Measurements from ENCODE around the gene NELL1.

Gene NELL1

DNA sequence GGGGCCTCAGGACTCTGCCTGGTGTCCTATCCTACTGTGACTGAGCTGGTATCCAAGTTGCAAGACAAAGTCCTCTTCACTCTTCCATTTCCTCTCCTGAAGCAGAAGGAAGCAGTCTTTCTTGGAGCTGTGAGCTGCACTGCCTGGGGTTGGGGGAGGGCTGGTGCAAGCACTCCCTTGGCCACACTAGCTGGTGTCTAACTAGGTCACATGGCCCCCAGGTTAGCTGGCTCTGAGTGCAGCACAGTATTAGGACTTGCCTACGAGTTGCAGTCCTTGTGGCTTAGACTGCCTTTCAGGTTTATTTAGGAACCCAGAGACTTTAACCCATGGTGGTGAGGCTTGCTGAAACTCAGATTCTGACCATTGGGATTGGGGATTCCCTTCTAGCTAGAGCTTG is 138.9 kb downstream of the NELL1 start:
- Histone ChIP-seq H3K36me3 (ENCODE audit: control insufficient read depth in 1 of 2, insufficient read depth in 2 of 2, low read length in 2 of 2) (no peaks in the 10 kb centered on the region), H3K14ac (ENCODE audit: low read length) (no peak overlapping the region)
- no CpG with 5 or more reads among the region's 1 CpG for WGBS (ENCODE audit: extremely low coverage, insufficient coverage, insufficient read length)

DNA sequence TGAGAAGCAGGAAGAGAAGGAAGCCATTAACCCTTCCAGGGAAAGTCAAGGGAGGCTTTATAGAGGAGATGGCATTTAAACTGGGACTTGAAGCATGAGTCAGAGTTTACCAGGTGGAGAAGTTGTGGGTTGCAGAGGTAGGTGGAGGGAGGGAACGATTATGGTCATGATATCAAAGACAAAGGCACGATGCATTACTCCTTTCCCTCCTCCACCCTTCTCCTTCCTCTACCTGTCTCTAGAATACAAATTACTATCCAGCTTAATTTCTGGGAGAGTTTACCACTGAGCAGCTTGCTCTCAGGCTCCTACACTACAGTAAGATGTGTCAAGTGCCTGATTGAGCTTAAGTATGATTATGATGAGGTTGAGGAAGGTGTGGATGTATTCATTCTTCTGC is 151.7 kb downstream of the NELL1 start:
- Histone ChIP-seq H3K36me3 (ENCODE audit: control insufficient read depth in 1 of 2, insufficient read depth in 2 of 2, low read length in 2 of 2) (no peaks in the 10 kb centered on the region), H4K91ac (ENCODE audit: low read depth, low read length) (no peak overlapping the region), H3K4me1 (ENCODE audit: control insufficient read depth in 1 of 2, insufficient read depth in 2 of 2, low read length in 2 of 2) (no peaks in the 10 kb centered on the region), H4K8ac (ENCODE audit: low read depth, low read length) (no peak overlapping the region), H3K79me2 (ENCODE audit: control insufficient read depth, insufficient read depth, low read length, poor library complexity) (no peaks in the 10 kb centered on the region), H3K4ac (ENCODE audit: low read depth, low read length) (no peak overlapping the region), H2BK120ac (ENCODE audit: insufficient read depth, low read length, poor library complexity) (no peak overlapping the region), H3K4me2 (ENCODE audit: low read length) (no peak overlapping the region), H2AFZ (ENCODE audit: insufficient read depth, low read length, poor library complexity) (no peak overlapping the region), H3K23ac (ENCODE audit: low read length) (no peak overlapping the region), H3K18ac (ENCODE audit: low read length) (no peak overlapping the region), H3K4me3 (ENCODE audit: low read depth, low read length) (no peak overlapping the region), H2AK5ac (ENCODE audit: low read length) (no peak overlapping the region), H2BK12ac (ENCODE audit: low read length) (no peak overlapping the region), H3K79me1 (ENCODE audit: low read length) (no peaks in the 10 kb centered on the region), H3K27ac (ENCODE audit: low read depth, low read length) (no peak overlapping the region), H4K12ac (ENCODE audit: low read depth, low read length) (no peak overlapping the region), H3K14ac (ENCODE audit: low read length) (no peak overlapping the region), H3K9me3 (ENCODE audit: insufficient read depth, low read depth, low read length) (no peaks in the 10 kb centered on the region), H2BK5ac (ENCODE audit: low read depth, low read length, poor library complexity) (no peak overlapping the region), H3K9ac (ENCODE audit: low read length) (no peak overlapping the region), H3K27me3 (ENCODE audit: insufficient read depth, low read length) (no peaks in the 10 kb centered on the region)
- WGBS (ENCODE audit: extremely low coverage, insufficient coverage, insufficient read length), result no CpG with 5 or more reads among the region's 2 CpGs
- DNase-seq, result no peak

More for the DNA sequence above, 138.9 kb downstream of the NELL1 start:
- Histone ChIP-seq H3K4ac (ENCODE audit: low read depth, low read length) (no peak overlapping the region), H4K12ac (ENCODE audit: low read depth, low read length) (no peak overlapping the region), H3K4me2 (ENCODE audit: low read length) (no peak overlapping the region), H2BK5ac (ENCODE audit: low read depth, low read length, poor library complexity) (no peak overlapping the region), H3K23ac (ENCODE audit: low read length) (no peak overlapping the region), H3K4me1 (ENCODE audit: control insufficient read depth in 1 of 2, insufficient read depth in 2 of 2, low read length in 2 of 2) (no peaks in the 10 kb centered on the region), H3K9ac (ENCODE audit: low read length) (no peak overlapping the region), H3K9me3 (ENCODE audit: insufficient read depth, low read depth, low read length) (no peaks in the 10 kb centered on the region), H3K27me3 (ENCODE audit: insufficient read depth, low read length) (no peaks in the 10 kb centered on the region), H2AK5ac (ENCODE audit: low read length) (no peak overlapping the region), H3K79me2 (ENCODE audit: control insufficient read depth, insufficient read depth, low read length, poor library complexity) (no peaks in the 10 kb centered on the region), H4K91ac (ENCODE audit: low read depth, low read length) (no peak overlapping the region), H2BK120ac (ENCODE audit: insufficient read depth, low read length, poor library complexity) (no peak overlapping the region), H2AFZ (ENCODE audit: insufficient read depth, low read length, poor library complexity) (no peak overlapping the region), H3K4me3 (ENCODE audit: low read depth, low read length) (no peak overlapping the region), H2BK12ac (ENCODE audit: low read length) (no peak overlapping the region), H4K8ac (ENCODE audit: low read depth, low read length) (no peak overlapping the region), H3K27ac (ENCODE audit: low read depth, low read length) (no peak overlapping the region), H3K18ac (ENCODE audit: low read length) (no peak overlapping the region), H3K79me1 (ENCODE audit: low read length) (no peaks in the 10 kb centered on the region)
- no peak for DNase-seq

DNA sequence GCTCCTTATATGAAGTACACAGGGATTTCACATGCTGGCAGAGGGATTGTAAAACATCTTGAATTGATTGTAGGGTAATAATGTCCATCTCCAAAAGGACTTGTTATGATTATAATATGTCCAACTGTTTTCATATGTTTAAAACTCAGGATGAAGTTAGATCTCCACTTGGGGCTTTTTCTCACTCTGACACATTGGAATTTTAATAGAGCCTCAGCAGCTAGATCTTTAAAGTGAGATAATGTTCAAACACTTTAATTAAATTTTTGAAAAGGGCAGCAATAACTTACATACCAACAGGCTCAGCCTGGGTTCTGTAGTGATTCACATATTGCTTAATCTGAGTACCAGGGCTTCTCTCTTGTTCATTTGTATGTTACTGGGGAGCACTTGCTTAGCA is 152.1 kb downstream of the NELL1 start:
- no peak overlapping the region for H3K23ac ChIP-seq (ENCODE audit: low read length)
- no peak overlapping the region for H2AK5ac ChIP-seq (ENCODE audit: low read length)
- H3K4me2 ChIP-seq (ENCODE audit: low read length), result no peak overlapping the region
- no peak overlapping the region for H4K8ac ChIP-seq (ENCODE audit: low read depth, low read length)
- H4K12ac ChIP-seq (ENCODE audit: low read depth, low read length), result no peak overlapping the region
- H2AFZ ChIP-seq (ENCODE audit: insufficient read depth, low read length, poor library complexity), result no peak overlapping the region
- H3K4me1 ChIP-seq (ENCODE audit: control insufficient read depth in 1 of 2, insufficient read depth in 2 of 2, low read length in 2 of 2), result no peaks in the 10 kb centered on the region
- no peak overlapping the region for H3K4ac ChIP-seq (ENCODE audit: low read depth, low read length)
- no peaks in the 10 kb centered on the region for H3K27me3 ChIP-seq (ENCODE audit: insufficient read depth, low read length)
- no peak overlapping the region for H3K4me3 ChIP-seq (ENCODE audit: low read depth, low read length)
- H3K79me2 ChIP-seq (ENCODE audit: control insufficient read depth, insufficient read depth, low read length, poor library complexity), result no peaks in the 10 kb centered on the region
- no peak for DNase-seq
- no peak overlapping the region for H2BK5ac ChIP-seq (ENCODE audit: low read depth, low read length, poor library complexity)
- no peaks in the 10 kb centered on the region for H3K9me3 ChIP-seq (ENCODE audit: insufficient read depth, low read depth, low read length)
- H3K14ac ChIP-seq (ENCODE audit: low read length), result no peak overlapping the region
- no peak overlapping the region for H3K18ac ChIP-seq (ENCODE audit: low read length)
- no peak overlapping the region for H4K91ac ChIP-seq (ENCODE audit: low read depth, low read length)
- H3K79me1 ChIP-seq (ENCODE audit: low read length), result no peaks in the 10 kb centered on the region
- no peak overlapping the region for H3K27ac ChIP-seq (ENCODE audit: low read depth, low read length)
- H2BK120ac ChIP-seq (ENCODE audit: insufficient read depth, low read length, poor library complexity), result no peak overlapping the region
- H3K9ac ChIP-seq (ENCODE audit: low read length), result no peak overlapping the region
- no peak overlapping the region for H2BK12ac ChIP-seq (ENCODE audit: low read length)
- no peaks in the 10 kb centered on the region for H3K36me3 ChIP-seq (ENCODE audit: control insufficient read depth in 1 of 2, insufficient read depth in 2 of 2, low read length in 2 of 2)

DNA sequence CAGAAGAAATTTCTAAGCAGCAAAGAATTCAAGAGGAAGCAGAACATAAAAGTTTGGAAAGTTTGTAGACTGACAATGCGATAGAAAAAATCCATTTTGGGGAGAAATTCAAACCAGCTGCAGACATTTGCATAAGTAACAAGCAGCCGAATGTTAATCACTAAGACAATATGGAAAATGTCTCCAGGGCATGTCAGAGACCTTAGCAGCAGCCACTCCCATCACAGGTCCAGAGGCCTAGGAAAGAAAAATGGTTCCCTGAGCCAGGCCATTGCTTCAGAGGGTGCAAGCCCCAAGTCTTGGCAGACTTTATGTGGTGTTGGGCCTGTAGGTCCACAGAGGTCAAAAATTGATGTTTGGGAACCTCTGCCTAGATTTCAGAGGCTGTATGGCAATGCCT is 155.4 kb downstream of the NELL1 start:
- H2BK120ac ChIP-seq (ENCODE audit: insufficient read depth, low read length, poor library complexity), result no peak overlapping the region
- H3K14ac ChIP-seq (ENCODE audit: low read length), result no peak overlapping the region
- no peaks in the 10 kb centered on the region for H3K36me3 ChIP-seq (ENCODE audit: control insufficient read depth in 1 of 2, insufficient read depth in 2 of 2, low read length in 2 of 2)
- H4K12ac ChIP-seq (ENCODE audit: low read depth, low read length), result no peak overlapping the region
- no peak overlapping the region for H4K91ac ChIP-seq (ENCODE audit: low read depth, low read length)
- no peak overlapping the region for H3K4ac ChIP-seq (ENCODE audit: low read depth, low read length)
- H4K8ac ChIP-seq (ENCODE audit: low read depth, low read length), result no peak overlapping the region
- no peak for DNase-seq
- no peaks in the 10 kb centered on the region for H3K9me3 ChIP-seq (ENCODE audit: insufficient read depth, low read depth, low read length)
- H3K79me2 ChIP-seq (ENCODE audit: control insufficient read depth, insufficient read depth, low read length, poor library complexity), result no peaks in the 10 kb centered on the region
- no peak overlapping the region for H3K4me2 ChIP-seq (ENCODE audit: low read length)
- no peak overlapping the region for H3K27ac ChIP-seq (ENCODE audit: low read depth, low read length)
- H2BK5ac ChIP-seq (ENCODE audit: low read depth, low read length, poor library complexity), result no peak overlapping the region
- no peak overlapping the region for H3K4me3 ChIP-seq (ENCODE audit: low read depth, low read length)
- H3K23ac ChIP-seq (ENCODE audit: low read length), result no peak overlapping the region
- no peak overlapping the region for H3K9ac ChIP-seq (ENCODE audit: low read length)
- H3K79me1 ChIP-seq (ENCODE audit: low read length), result no peaks in the 10 kb centered on the region
- H3K27me3 ChIP-seq (ENCODE audit: insufficient read depth, low read length), result no peaks in the 10 kb centered on the region
- no CpG with 5 or more reads among the region's 2 CpGs for WGBS (ENCODE audit: extremely low coverage, insufficient coverage, insufficient read length)
- no peak overlapping the region for H2BK12ac ChIP-seq (ENCODE audit: low read length)
- no peak overlapping the region for H3K18ac ChIP-seq (ENCODE audit: low read length)
- no peaks in the 10 kb centered on the region for H3K4me1 ChIP-seq (ENCODE audit: control insufficient read depth in 1 of 2, insufficient read depth in 2 of 2, low read length in 2 of 2)
- H2AFZ ChIP-seq (ENCODE audit: insufficient read depth, low read length, poor library complexity), result no peak overlapping the region
- no peak overlapping the region for H2AK5ac ChIP-seq (ENCODE audit: low read length)

Measured in trophoblast cell (in vitro differentiated cells and primary cell).